GM18517 (cell line): ENCODE measurements around the gene FRS2.

Experiments used
- ATAC-seq: cut with Tn5 transposase; IDR thresholded peaks from one replicate; pipeline ENCODE4 v1.9.1; 2021; ENCODE audit warnings: mild to moderate bottlenecking, moderate library complexity; ENCODE audit not compliant: unreplicated experiment

FRS2 gene

GRCh38 chr12:69620077-69620476 is 149.9 kb downstream of the FRS2 start:
- ATAC-seq, result no peak

GRCh38 chr12:69620921-69621320 is 150.7 kb downstream of the FRS2 start:
- no peak for ATAC-seq

- no peak for ATAC-seq
These were observed 151.4 kb downstream of the FRS2 start for GRCh38 chr12:69621551-69621950.

GRCh38 chr12:69623970-69624369 is 153.8 kb downstream of the FRS2 start:
- ATAC-seq, result no peak

- no peak for ATAC-seq
These were observed 157.3 kb downstream of the FRS2 start for GRCh38 chr12:69627501-69627900.
